GM12878 (cell line): Measurements from ENCODE around the gene PAF1. TPM values are rescaled to one million over a fixed set of nuclear protein-coding genes. Genes with fewer than 3 reads are reported as not detected.

ENCODE experiments used
- ATAC-seq: fragments of 200-7000 bp; cut with Tn5 transposase; 3 replicates; pipeline ENCODE4 v1.9.1; 2020; ENCODE audit warnings: mild to moderate bottlenecking, moderate library complexity
- BruUV-seq: library from RNA; stranded (reverse); fragments of 400-500 nt; replicated peaks from 2 replicates; lab custom pipeline; 2021; lab: Mats Ljungman, UMichigan
- CTCF ChIA-PET: fragments of 300-600 bp; sonication (Branson Sonifier 250); formaldehyde crosslinking; extraction: SDS; loops from one replicate; lab custom pipeline; 2021; ENCODE audit warnings: inconsistent platforms; lab: Yijun Ruan, JAX
- POLR2A ChIA-PET: fragments of 350-600 bp; formaldehyde crosslinking; extraction: SDS; loops from one replicate; lab custom pipeline; 2021; ENCODE audit warnings: inconsistent platforms; lab: Charles Lee
- RAD21 ChIA-PET: fragments of 300-600 bp; sonication (Branson Sonifier 250); formaldehyde crosslinking; loops from one replicate; lab custom pipeline; 2023; ENCODE audit warnings: antibody characterized with exemption; ENCODE audit not compliant: unreplicated experiment; lab: Charles Lee
- SMC1A ChIA-PET: fragments of 300-600 bp; sonication (Branson Sonifier 250); formaldehyde crosslinking; loops from one replicate; lab custom pipeline; 2023; ENCODE audit not compliant: unreplicated experiment, uncharacterized antibody; lab: Charles Lee
- DNase-seq: peaks from one replicate; pipeline ENCODE4 v3.0.0-alpha.2; 2011; ENCODE audit warnings: low read depth, low spot score
- FAIRE-seq: peaks from 3 replicates; lab custom pipeline; 2011; peaks lifted over from hg19 to GRCh38; lab: Jason Lieb, UNC
- H2AFZ ChIP-seq: 2 replicates; pipeline ENCODE4 v1.6.0; 2011; ENCODE audit warnings: low read depth, low read length, control low read depth; ENCODE audit not compliant: control insufficient read depth
- H3K27ac ChIP-seq: 2 replicates; pipeline ENCODE4 v1.5.1; 2011; ENCODE audit warnings: control low read depth; ENCODE audit not compliant: control insufficient read depth, insufficient read depth
- H3K27me3 ChIP-seq, 2 experiments: replicated peaks in 1 of 2; 2 replicates each; pipeline versions ENCODE4 v1.6.0 to v1.6.1; 2011; ENCODE audit warnings: low read length in 1 of 2; ENCODE audit not compliant: control insufficient read depth in 2 of 2, insufficient read depth in 2 of 2
- H3K36me3 ChIP-seq, 2 experiments: 2 replicates each; pipeline ENCODE4 v1.5.1; 2011; ENCODE audit warnings: low read length in 1 of 2; ENCODE audit not compliant: control insufficient read depth in 2 of 2, insufficient read depth in 2 of 2
- H3K4me1 ChIP-seq: 2 replicates; pipeline ENCODE4 v1.6.1; 2011; ENCODE audit warnings: mild to moderate bottlenecking, low read length, moderate library complexity, mixed read lengths; ENCODE audit not compliant: control insufficient read depth, insufficient read depth
- H3K4me2 ChIP-seq: 2 replicates; pipeline ENCODE4 v1.6.0; 2011; ENCODE audit warnings: control low read depth; ENCODE audit not compliant: control insufficient read depth, insufficient read depth
- H3K4me3 ChIP-seq: fragments of 200-600 bp; sonication (generic); 2 replicates; pipeline ENCODE4 v1.5.1; 2016
- H3K79me2 ChIP-seq: 2 replicates; pipeline ENCODE4 v1.6.0; 2011; ENCODE audit warnings: low read length; ENCODE audit not compliant: control insufficient read depth, insufficient read depth
- H3K9ac ChIP-seq: 2 replicates; pipeline ENCODE4 v1.8.0; 2011; ENCODE audit warnings: low read length, control low read depth, mixed read lengths; ENCODE audit not compliant: control insufficient read depth, insufficient read depth
- H3K9me3 ChIP-seq: replicated peaks from 3 replicates; pipeline ENCODE4 v1.5.1; 2011; ENCODE audit warnings: mild to moderate bottlenecking, low read length; ENCODE audit not compliant: control insufficient read depth, insufficient read depth
- H4K20me1 ChIP-seq: 2 replicates; pipeline ENCODE4 v1.6.0; 2011; ENCODE audit not compliant: control insufficient read depth, insufficient read depth
- BHLHE40 ChIP-seq, 2 experiments: fragments of 450-650 bp in 1 of 2; IDR thresholded peaks; 2 replicates each; pipeline ENCODE4 v1.6.1; 2011 to 2017; ENCODE audit warnings: low read depth in 2 of 2, borderline replicate concordance in 1 of 2, improper control_type of control experiment in 1 of 2, low read length in 1 of 2, mild to moderate bottlenecking in 1 of 2
- CHD1 ChIP-seq: IDR thresholded peaks from 2 replicates; pipeline ENCODE4 v1.6.1; 2012; ENCODE audit warnings: low read depth, low read length, improper control_type of control experiment
- CHD4 ChIP-seq: fragments of 200-600 bp; sonication (generic); IDR thresholded peaks from 2 replicates; pipeline ENCODE4 v1.6.1; 2016; ENCODE audit warnings: mild to moderate bottlenecking
- EP300 ChIP-seq, 2 experiments: fragments of 150-350 bp in 1 of 2; IDR thresholded peaks; 2 replicates each; pipeline ENCODE4 v1.6.1; 2011 to 2012; ENCODE audit warnings: low read depth in 2 of 2, low read length in 2 of 2, borderline replicate concordance in 1 of 2, improper control_type of control experiment in 1 of 2, inconsistent platforms in 1 of 2; ENCODE audit not compliant: control insufficient read depth in 1 of 2
- FOXM1 ChIP-seq: IDR thresholded peaks from 2 replicates; pipeline ENCODE4 v1.6.1; 2012; ENCODE audit warnings: low read depth, mild to moderate bottlenecking, inconsistent platforms, low read length, moderate library complexity
- MTA3 ChIP-seq: IDR thresholded peaks from 2 replicates; pipeline ENCODE4 v1.6.1; 2012; ENCODE audit warnings: low read length, inconsistent platforms, borderline replicate concordance
- PAX5 ChIP-seq: IDR thresholded peaks from 2 replicates; pipeline ENCODE4 v1.6.1; 2011; ENCODE audit warnings: low read depth, low read length, borderline replicate concordance
- SMAD5 ChIP-seq: IDR thresholded peaks from 2 replicates; pipeline ENCODE4 v1.6.1; 2016; ENCODE audit warnings: antibody characterized with exemption, low read depth
- TCF12 ChIP-seq: IDR thresholded peaks from 2 replicates; pipeline ENCODE4 v1.6.1; 2011; ENCODE audit warnings: low read depth, mild to moderate bottlenecking, low read length
- WGBS: methylation state at CpG from one replicate; pipeline ENCODE4 v1.1.6; 2016; ENCODE audit warnings: low lambda C conversion rate; ENCODE audit not compliant: insufficient replicate concordance, insufficient coverage; ENCODE audit errors: missing lambda C conversion rate; 5-methylcytosine and 5-hydroxymethylcytosine counted together
- in situ Hi-C: fragments of 300-500 bp; cut with MboI; formaldehyde crosslinking; loops from 9 replicates; pipeline ENCODE4 v1.14.3; 2018; ENCODE audit warnings: mixed read lengths
- intact Hi-C: fragments of 100-400 bp; cut with micrococcal nuclease; formaldehyde crosslinking; loops from one replicate; pipeline ENCODE4 v1.14.2; 2022; ENCODE audit not compliant: unreplicated experiment
- polyA plus RNA-seq, 11 experiments: library from polyadenylated mRNA; depleted of rRNA in 4 of 11; unstranded in 6 of 11; stranded (reverse) in 5 of 11; fragments of >200 nt; fragmentation: Nextera tagmentation in 4 of 11; fragmentation: Illumina TruSeq in 1 of 11; extraction: Ambion mirVana in 4 of 11; extraction: Trizol in 1 of 11; gene quantifications; 1 replicate in 1 of 11; 2 replicates in 10 of 11; pipeline versions ENCODE4 v1.2.1 to v1.2.3, GENCODE V29; 2011 to 2016; ENCODE audit warnings: inconsistent platforms in 2 of 11, missing spikeins in 2 of 11, low read depth in 1 of 11
- total RNA-seq, 4 experiments: library from RNA; depleted of rRNA in 3 of 4; stranded (reverse); fragments of >200 nt in 3 of 4; fragmentation: Illumina TruSeq in 1 of 4; extraction: Trizol in 1 of 4; gene quantifications; 2 replicates each; pipeline versions ENCODE4 v1.2.1 to v1.2.3, GENCODE V29; 2013 to 2021
- TF ChIP-seq, protein P1 (sequence below): fragments of 450-650 bp; IDR thresholded peaks from 2 replicates; pipeline ENCODE4 v1.6.1; 2017; ENCODE audit warnings: antibody characterized with exemption, mild to moderate bottlenecking, moderate library complexity
- TF ChIP-seq, protein P2 (sequence below): fragments of 450-650 bp; IDR thresholded peaks from 2 replicates; pipeline ENCODE4 v1.6.1; 2017; ENCODE audit warnings: mild to moderate bottlenecking
- TF ChIP-seq, protein P3 (sequence below): IDR thresholded peaks from 2 replicates; pipeline ENCODE4 v1.6.1; 2011; ENCODE audit warnings: mild to moderate bottlenecking, low read depth, low read length, moderate library complexity; ENCODE audit not compliant: insufficient replicate concordance

The PAF1 gene
- total and polyA plus RNA-seq, 10 of the 15 experiments (the other 5 are each of a cell fraction or from before 2014, with no cell fraction given), result 1.7 to 45.8 (median 39.6) TPM

DNA sequence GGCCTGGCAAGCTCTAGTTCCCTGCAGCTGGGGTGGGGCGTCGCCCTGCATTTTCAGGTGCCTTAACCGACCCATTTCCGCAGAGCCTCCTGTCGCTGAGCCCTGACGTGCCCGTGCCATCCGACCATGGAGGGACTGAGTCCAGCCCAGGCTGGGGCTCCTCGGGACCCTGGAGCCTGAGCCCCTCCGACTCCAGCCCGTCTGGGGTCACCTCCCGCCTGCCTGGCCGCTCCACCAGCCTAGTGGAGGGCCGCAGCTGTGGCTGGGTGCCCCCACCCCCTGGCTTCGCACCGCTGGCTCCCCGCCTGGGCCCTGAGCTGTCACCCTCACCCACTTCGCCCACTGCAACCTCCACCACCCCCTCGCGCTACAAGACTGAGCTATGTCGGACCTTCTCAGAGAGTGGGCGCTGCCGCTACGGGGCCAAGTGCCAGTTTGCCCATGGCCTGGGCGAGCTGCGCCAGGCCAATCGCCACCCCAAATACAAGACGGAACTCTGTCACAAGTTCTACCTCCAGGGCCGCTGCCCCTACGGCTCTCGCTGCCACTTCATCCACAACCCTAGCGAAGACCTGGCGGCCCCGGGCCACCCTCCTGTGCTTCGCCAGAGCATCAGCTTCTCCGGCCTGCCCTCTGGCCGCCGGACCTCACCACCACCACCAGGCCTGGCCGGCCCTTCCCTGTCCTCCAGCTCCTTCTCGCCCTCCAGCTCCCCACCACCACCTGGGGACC is 16.9 kb upstream of the PAF1 start (continued):
- TF ChIP-seq BHLHE40 (IDR thresholded peaks at IDR 0.05; ENCODE audit: borderline replicate concordance in 1 of 2, low read depth in 2 of 2, low read length in 1 of 2) (peak in 1 of 2 experiments; percentile 24; a peak in 1 of 4 replicates), CHD4 (no peak)

DNA sequence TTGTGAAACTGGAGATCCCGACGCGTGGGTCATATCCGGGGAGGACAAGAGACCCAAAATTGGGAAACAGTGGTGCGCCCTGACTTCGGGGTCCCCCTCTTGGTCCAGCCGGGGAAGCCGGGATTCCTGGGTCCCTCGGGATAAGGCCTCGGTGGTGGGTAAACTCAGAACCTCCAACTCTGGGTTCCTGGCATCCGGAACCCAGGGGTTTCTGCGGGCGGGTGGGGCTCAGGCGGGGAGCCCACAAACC is 16.4 kb upstream of the PAF1 start:
- H3K79me2 ChIP-seq, result peaks cover 59% of the 10 kb centered on the region
- RAD21 ChIA-PET, result interaction anchor here (1.0 to 4.5 kb wide), 2 partner anchors 9 to 65 kb away, joined by 3 to 37 read pairs; partner anchors contain the start of gene SAMD4B
- peak overlapping the region; percentile 80 for H3K9ac ChIP-seq

More for the DNA sequence above, 16.4 kb upstream of the PAF1 start:
- ATAC-seq (no peak), FAIRE-seq (no peak), DNase-seq (no peak)
- Histone ChIP-seq H3K4me1 (peaks cover 40% of the 10 kb centered on the region), H2AFZ (no peak overlapping the region), H3K36me3 (peaks cover 2 to 6% of the 10 kb centered on the region in 2 experiments; a peak in 2 of 4 replicates), H4K20me1 (no peaks in the 10 kb centered on the region), H3K4me2 (peak overlapping the region; percentile 76), H3K4me3 (peak overlapping the region; percentile 98), H3K9me3 (no peaks in the 10 kb centered on the region), H3K27ac (peak overlapping the region; percentile 100), H3K27me3 (no peaks in the 10 kb centered on the region)
- TF ChIP-seq TCF12 (no peak), EP300 (IDR thresholded peaks at IDR 0.05; ENCODE audit: borderline replicate concordance in 1 of 2, control insufficient read depth in 1 of 2, low read depth in 2 of 2, low read length in 2 of 2) (no peak), MTA3 (no peak), FOXM1 (no peak), CHD1 (no peak), PAX5 (no peak), SMAD5 (no peak)
- TF ChIP-seq, protein P1, sequence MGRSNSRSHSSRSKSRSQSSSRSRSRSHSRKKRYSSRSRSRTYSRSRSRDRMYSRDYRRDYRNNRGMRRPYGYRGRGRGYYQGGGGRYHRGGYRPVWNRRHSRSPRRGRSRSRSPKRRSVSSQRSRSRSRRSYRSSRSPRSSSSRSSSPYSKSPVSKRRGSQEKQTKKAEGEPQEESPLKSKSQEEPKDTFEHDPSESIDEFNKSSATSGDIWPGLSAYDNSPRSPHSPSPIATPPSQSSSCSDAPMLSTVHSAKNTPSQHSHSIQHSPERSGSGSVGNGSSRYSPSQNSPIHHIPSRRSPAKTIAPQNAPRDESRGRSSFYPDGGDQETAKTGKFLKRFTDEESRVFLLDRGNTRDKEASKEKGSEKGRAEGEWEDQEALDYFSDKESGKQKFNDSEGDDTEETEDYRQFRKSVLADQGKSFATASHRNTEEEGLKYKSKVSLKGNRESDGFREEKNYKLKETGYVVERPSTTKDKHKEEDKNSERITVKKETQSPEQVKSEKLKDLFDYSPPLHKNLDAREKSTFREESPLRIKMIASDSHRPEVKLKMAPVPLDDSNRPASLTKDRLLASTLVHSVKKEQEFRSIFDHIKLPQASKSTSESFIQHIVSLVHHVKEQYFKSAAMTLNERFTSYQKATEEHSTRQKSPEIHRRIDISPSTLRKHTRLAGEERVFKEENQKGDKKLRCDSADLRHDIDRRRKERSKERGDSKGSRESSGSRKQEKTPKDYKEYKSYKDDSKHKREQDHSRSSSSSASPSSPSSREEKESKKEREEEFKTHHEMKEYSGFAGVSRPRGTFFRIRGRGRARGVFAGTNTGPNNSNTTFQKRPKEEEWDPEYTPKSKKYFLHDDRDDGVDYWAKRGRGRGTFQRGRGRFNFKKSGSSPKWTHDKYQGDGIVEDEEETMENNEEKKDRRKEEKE, result no peak
- TF ChIP-seq, protein P2, sequence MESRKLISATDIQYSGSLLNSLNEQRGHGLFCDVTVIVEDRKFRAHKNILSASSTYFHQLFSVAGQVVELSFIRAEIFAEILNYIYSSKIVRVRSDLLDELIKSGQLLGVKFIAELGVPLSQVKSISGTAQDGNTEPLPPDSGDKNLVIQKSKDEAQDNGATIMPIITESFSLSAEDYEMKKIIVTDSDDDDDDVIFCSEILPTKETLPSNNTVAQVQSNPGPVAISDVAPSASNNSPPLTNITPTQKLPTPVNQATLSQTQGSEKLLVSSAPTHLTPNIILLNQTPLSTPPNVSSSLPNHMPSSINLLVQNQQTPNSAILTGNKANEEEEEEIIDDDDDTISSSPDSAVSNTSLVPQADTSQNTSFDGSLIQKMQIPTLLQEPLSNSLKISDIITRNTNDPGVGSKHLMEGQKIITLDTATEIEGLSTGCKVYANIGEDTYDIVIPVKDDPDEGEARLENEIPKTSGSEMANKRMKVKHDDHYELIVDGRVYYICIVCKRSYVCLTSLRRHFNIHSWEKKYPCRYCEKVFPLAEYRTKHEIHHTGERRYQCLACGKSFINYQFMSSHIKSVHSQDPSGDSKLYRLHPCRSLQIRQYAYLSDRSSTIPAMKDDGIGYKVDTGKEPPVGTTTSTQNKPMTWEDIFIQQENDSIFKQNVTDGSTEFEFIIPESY, result no peak
- TF ChIP-seq, protein P3, sequence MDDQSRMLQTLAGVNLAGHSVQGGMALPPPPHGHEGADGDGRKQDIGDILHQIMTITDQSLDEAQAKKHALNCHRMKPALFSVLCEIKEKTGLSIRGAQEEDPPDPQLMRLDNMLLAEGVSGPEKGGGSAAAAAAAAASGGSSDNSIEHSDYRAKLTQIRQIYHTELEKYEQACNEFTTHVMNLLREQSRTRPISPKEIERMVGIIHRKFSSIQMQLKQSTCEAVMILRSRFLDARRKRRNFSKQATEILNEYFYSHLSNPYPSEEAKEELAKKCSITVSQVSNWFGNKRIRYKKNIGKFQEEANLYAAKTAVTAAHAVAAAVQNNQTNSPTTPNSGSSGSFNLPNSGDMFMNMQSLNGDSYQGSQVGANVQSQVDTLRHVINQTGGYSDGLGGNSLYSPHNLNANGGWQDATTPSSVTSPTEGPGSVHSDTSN, result no peak
- WGBS, result 2% methylated on average over 14 of the region's 14 CpGs
- intact Hi-C loops, result loop anchor here (10.0 kb wide), 1 partner anchor 433 kb away; the partner anchor contains the start of gene FBXO17
- ChIA-PET POLR2A (interaction anchor here (1.2 to 3.9 kb wide), 5 partner anchors 10 to 783 kb away, joined by 3 to 39 read pairs (median 4); partner anchors contain the start of genes MED29, PAF1, RPS16 and SUPT5H), CTCF (interaction anchor here (1.4 kb wide), 1 partner anchor 10 kb away, joined by 14 read pairs; no protein-coding TSS in a partner anchor), SMC1A (interaction anchor here (1.4 to 3.0 kb wide), 2 partner anchors 9 to 16 kb away, joined by 4 to 18 read pairs; partner anchors contain the start of genes MED29 and PAF1)
- BruUV-seq, result no TSS peak
- in situ Hi-C loops, result no loop called here
